Left lung (tissue), 10 donors: ENCODE data around the gene TNFRSF11A. TPM values are rescaled to one million over a fixed set of nuclear protein-coding genes. Genes with fewer than 3 reads are reported as not detected.

Experiments used
- ATAC-seq: fragments of 200-7000 bp; cut with Tn5 transposase; one replicate; pipeline ENCODE4 v1.9.1; 2020; ENCODE audit warnings: moderate library complexity
- DNase-seq, 4 donors: peaks; one replicate each; pipeline ENCODE4 v3.0.0-alpha.2; 2013 to 2020
- H3K27ac ChIP-seq, 2 donors: fragments of 200-600 bp; sonication (generic) in 1 of 2; one replicate each; pipeline versions ENCODE4 v1.5.0 to v1.8.0; 2020 to 2021
- H3K27me3 ChIP-seq, 2 donors: fragments of 200-600 bp; sonication (generic) in 1 of 2; one replicate each; pipeline versions ENCODE4 v1.5.0 to v1.8.0; 2020 to 2021
- H3K36me3 ChIP-seq, 2 donors: fragments of 200-600 bp; sonication (generic) in 1 of 2; one replicate each; pipeline versions ENCODE4 v1.5.0 to v1.8.0; 2020 to 2021
- H3K4me1 ChIP-seq, 2 donors: fragments of 200-600 bp; one replicate each; pipeline ENCODE4 v1.8.0; 2021
- H3K4me3 ChIP-seq, 2 donors: fragments of 200-600 bp; sonication (generic) in 1 of 2; one replicate each; pipeline versions ENCODE4 v1.5.0 to v1.8.0; 2020 to 2021; ENCODE audit warnings: mild to moderate bottlenecking in 1 of 2
- H3K9me3 ChIP-seq, 2 donors: fragments of 200-600 bp; sonication (generic) in 1 of 2; one replicate each; pipeline versions ENCODE4 v1.5.0 to v1.8.0; 2020 to 2021
- CTCF ChIP-seq, 2 donors: fragments of 200-600 bp; sonication (generic) in 1 of 2; IDR thresholded peaks; one replicate each; pipeline versions ENCODE4 v1.5.0 to v1.8.0; 2021; ENCODE audit warnings: antibody characterized with exemption in 2 of 2
- intact Hi-C, 2 donors: fragments of 100-400 bp; cut with DNase I; formaldehyde crosslinking; loops; one replicate each; pipeline versions ENCODE4 v1.11.2 to v1.14.2; 2022
- polyA plus RNA-seq, 6 donors: library from polyadenylated mRNA; unstranded; fragments of 120-200 nt; gene quantifications; one replicate each; pipeline ENCODE4 v1.2.1, GENCODE V29; 2013; ENCODE audit not compliant: insufficient read length in 6 of 6
- total RNA-seq, 2 donors: library from RNA; stranded (reverse); fragmentation: NEBNext Ultra II Directional; extraction: Animal tissue kit (Norgen Biotek cat#: 25700); gene quantifications; one replicate each; pipeline ENCODE4 v1.2.1, GENCODE V29; 2021
- donor health status: DM: no; HTN: yes; CAD: no.
- donor health status: DM: no; HTN: no; CAD: no.

The TNFRSF11A gene
- total and polyA plus RNA-seq, 8 donors: 2.5 to 8.9 (median 4.2) TPM

- H3K9me3 ChIP-seq: no peaks in the 10 kb centered on the region
- no peak for TF ChIP-seq CTCF (IDR thresholded peaks at IDR 0.05)
- ATAC-seq: peak; percentile 65
- intact Hi-C loops: no loop called here
- no peak overlapping the region for H3K27ac ChIP-seq
- DNase-seq: no peak
- H3K4me3 ChIP-seq: no peak overlapping the region
- H3K4me1 ChIP-seq: no peaks in the 10 kb centered on the region
- no peaks in the 10 kb centered on the region for H3K36me3 ChIP-seq
- no peaks in the 10 kb centered on the region for H3K27me3 ChIP-seq
These were observed 74.2 kb downstream of the TNFRSF11A start for GRCh38 chr18:62399276-62399675.

- ATAC-seq (peak; percentile 26), DNase-seq (no peak)
- no peaks in the 10 kb centered on the region for H3K27me3 ChIP-seq
- intact Hi-C loops: no loop called here
- H3K36me3 ChIP-seq: no peaks in the 10 kb centered on the region
- H3K4me1 ChIP-seq: no peaks in the 10 kb centered on the region
- TF ChIP-seq CTCF (IDR thresholded peaks at IDR 0.05): no peak
- H3K4me3 ChIP-seq: no peak overlapping the region
- no peak overlapping the region for H3K27ac ChIP-seq
- no peaks in the 10 kb centered on the region for H3K9me3 ChIP-seq
These were observed 74.7 kb downstream of the TNFRSF11A start for GRCh38 chr18:62399781-62400308.

- intact Hi-C loops: no loop called here
- Histone ChIP-seq H3K27ac (no peak overlapping the region), H3K4me1 (no peaks in the 10 kb centered on the region), H3K4me3 (no peak overlapping the region), H3K27me3 (no peaks in the 10 kb centered on the region), H3K36me3 (no peaks in the 10 kb centered on the region), H3K9me3 (no peaks in the 10 kb centered on the region)
- TF ChIP-seq CTCF (IDR thresholded peaks at IDR 0.05): no peak
- no peak for DNase-seq
- no peak for ATAC-seq
These were observed 75.8 kb downstream of the TNFRSF11A start for GRCh38 chr18:62400916-62401315.

- TF ChIP-seq CTCF (IDR thresholded peaks at IDR 0.05): no peak
- Histone ChIP-seq H3K27me3 (no peaks in the 10 kb centered on the region), H3K36me3 (no peaks in the 10 kb centered on the region), H3K9me3 (no peaks in the 10 kb centered on the region), H3K4me3 (no peak overlapping the region), H3K27ac (no peak overlapping the region), H3K4me1 (no peaks in the 10 kb centered on the region)
- DNase-seq (no peak), ATAC-seq (no peak)
- intact Hi-C loops: no loop called here
These were observed 77.3 kb downstream of the TNFRSF11A start for GRCh38 chr18:62402342-62402948.

- H3K4me3 ChIP-seq: no peak overlapping the region
- no peak for DNase-seq
- TF ChIP-seq CTCF (IDR thresholded peaks at IDR 0.05): no peak
- H3K27ac ChIP-seq: no peak overlapping the region
- intact Hi-C loops: no loop called here
- no peaks in the 10 kb centered on the region for H3K9me3 ChIP-seq
- no peaks in the 10 kb centered on the region for H3K4me1 ChIP-seq
- no peaks in the 10 kb centered on the region for H3K36me3 ChIP-seq
- ATAC-seq: no peak
- H3K27me3 ChIP-seq: no peaks in the 10 kb centered on the region
These were observed 78.0 kb downstream of the TNFRSF11A start for GRCh38 chr18:62403120-62403519.
